HG02852 (cell line): Measurements from ENCODE around the gene USP2.
"Not testable (repeated sequence)": the region's sequence is repeated elsewhere in the genome, so short reads cannot be mapped to it uniquely, and the experiment has no call there.

Experiments used
- ATAC-seq: cut with Tn5 transposase; IDR thresholded peaks from one replicate; pipeline ENCODE4 v1.9.1; 2021; ENCODE audit warnings: mild to moderate bottlenecking, moderate library complexity; ENCODE audit not compliant: unreplicated experiment

USP2 gene

DNA sequence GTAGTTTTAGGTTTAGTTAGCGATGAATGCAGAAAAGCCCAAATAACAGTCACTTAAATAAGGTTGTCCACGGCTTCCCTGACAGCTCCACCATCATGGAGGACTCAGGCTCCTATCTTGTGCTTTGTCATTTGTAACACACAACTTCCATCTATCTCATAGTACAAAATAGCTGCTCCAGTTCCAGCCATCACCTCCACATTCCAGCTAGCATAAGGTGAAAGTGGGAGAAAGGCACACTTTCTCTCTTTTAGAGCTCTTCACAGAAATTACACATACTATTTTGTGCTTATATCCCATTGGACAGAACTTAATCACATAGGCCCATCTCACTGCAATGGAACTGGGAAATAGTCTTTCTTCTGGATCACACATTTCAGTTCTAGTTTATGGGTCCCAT, 32.8 kb upstream of the USP2 start:
- ATAC-seq, result no peak

DNA sequence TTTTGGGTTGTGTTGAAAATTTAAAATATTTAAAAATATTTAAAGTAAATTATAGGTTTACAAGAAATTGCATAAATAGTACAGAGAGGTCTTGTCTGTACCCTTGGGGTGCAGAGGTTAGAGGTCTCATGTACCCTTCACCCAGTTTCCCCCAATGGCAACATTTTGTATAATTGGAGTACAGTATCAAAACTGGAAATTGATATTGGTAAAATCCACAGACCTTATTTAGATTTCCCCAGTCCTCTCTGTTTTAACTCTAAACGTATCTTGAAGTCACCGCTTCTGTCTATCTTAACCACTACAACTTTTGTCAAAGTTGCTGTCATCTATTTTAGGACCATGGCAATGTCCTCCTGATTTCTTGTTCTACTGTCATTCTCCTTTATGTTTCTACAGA, 30.6 kb upstream of the USP2 start:
- no peak for ATAC-seq

DNA sequence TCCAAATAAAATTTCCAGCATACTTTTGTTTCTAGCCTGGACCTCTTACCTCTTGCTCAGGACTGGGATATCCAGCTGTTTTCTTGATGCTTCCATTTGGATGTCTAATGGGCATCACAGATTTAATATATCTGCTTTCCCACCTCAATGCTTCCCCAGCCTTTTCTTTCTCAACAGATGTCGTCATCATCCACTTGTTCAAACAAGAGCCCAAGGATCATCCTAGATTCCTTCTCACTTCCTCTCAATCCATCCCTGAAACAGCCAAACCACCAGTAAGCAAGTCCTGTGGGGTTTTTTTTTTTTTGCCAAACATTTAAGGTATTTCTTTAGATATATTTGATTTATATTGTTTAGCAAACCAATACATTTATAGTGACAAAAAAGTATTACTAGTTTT, 29.0 kb upstream of the USP2 start:
- no peak for ATAC-seq

DNA sequence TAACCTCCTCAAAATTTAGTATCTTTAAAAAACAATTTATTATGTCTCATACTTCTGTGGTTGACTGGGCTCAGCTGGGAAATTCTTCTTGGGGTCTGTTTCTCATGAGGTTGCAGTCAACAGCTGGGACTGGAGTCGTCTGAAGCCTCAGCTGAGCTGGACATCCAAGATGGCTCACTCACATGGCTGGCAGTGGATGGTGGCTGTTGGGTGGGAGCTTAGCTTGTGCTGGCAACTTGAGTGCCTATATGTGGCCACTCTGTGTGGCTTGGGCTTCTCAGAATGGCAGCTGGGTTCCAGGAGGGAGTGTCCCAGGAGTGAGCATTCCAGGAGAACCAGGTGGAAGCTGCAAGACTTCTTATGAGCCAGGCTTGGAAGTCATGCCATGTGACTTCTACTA, 28.2 kb upstream of the USP2 start:
- ATAC-seq, result no peak

DNA sequence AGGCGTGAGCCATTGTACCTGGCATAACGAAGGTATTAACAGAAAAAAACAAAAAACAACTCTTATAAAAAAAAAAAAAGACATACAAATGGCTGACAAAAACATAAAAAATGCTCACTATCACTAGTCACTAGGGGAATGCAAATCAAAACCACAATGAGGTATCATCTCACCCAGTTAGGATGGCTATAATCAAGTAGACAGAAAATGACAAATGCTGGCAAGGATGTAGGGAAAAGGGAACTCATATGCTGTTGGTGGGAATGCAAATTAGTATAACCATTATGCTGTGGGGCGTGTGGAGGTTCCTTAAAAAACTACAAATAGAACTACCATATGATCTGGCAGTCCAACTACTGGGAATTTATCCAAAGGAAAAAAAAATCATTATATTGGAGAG, 24.5 kb upstream of the USP2 start:
- no peak for ATAC-seq

DNA sequence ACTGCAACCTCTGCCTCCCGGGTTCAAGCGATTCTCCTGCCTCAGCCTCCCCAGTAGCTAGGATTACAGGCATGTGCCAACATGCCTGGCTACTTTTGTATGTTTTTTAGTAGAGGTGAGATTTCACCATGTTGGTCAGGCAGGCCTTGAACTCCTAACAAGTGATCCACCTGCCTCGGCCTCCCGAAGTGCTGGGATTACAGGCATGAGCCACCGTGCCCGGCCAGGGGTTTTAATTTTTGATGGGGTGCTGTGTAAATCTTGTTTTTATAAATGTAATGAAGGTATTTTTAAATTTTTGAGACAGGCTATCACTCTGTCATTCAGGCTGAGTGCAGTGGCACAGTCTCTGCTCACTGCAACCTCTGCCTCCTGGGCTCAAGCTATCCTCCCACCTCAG, 24.0 kb upstream of the USP2 start:
- ATAC-seq, result not testable (repeated sequence)

DNA sequence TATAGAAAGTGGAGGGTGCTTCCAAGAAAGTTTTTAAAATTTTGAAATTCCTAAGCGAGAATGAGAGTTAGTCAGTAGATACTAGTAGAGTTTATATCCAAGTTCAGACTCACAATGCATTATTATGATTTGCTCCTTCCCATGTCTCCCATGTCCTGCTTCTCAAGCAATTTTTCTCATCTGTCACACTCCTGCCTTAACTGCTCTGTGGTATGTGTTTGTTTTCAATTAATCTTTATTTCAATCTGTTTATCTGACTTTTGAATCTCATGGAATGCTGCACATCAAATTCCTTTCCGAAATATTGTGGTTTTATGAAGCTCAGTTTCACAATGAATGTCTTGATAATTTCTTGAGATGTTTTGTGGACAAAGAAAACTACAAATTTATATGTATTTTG, 23.4 kb upstream of the USP2 start:
- ATAC-seq, result no peak

DNA sequence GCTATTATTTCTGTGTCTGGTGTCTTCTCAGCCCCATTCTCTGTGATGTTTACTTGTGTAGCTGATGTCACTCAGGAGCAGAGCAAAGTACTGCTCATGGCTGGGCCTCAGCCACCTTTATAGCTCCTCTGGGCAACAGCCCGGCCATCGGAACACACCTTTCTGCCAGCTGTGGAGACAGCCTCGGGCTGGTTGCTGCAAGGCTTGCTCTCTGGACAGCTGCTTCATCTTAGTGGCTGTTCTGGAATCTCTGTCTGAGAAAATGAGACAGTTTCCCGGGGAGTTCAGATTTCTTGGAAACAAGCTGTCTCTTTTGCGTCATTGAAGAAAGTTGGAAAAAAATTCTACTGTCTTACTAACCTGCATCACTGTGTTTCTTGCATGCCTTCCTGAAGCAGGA, 21.5 kb upstream of the USP2 start:
- no peak for ATAC-seq

GRCh38 chr11:119402470-119402869, 21.0 kb upstream of the USP2 start:
- ATAC-seq, result no peak

GRCh38 chr11:119400860-119401259, 19.4 kb upstream of the USP2 start:
- ATAC-seq, result no peak

DNA sequence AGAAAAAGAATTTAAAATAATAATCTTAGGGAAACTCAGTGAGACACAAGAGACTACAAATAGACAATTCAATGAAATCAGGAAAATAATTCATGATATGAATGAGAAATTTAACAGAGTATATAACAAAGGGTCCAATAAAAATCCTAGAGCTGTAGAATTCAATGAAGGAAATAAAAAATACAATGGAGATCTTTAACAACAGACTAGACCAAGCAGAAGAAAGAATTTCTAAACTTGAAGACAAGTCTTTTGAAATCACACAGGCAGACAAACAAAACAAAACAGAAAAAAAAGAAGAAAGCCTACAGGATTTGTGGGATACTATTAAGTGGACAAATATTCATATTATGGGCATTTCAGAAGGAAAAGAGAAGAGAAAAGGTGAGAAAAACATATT, 16.2 kb upstream of the USP2 start:
- ATAC-seq, result no peak

DNA sequence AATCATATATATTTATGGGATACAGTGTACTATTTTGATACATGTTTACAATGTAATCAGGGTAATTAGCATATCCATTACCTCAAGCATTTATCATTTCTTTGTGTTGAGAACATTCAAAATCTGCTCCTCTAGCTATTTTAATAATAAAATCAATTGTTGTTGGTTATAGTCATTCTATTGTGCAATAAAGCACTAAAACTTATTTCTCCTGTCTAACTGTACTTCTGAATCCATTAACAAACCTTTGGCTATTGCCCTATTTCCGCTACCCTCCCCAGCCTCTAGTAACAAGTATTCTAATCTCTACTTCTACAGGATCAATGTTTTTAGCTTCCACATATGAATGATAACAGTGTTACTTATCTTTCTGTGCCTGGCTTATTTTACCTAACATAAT, 15.3 kb upstream of the USP2 start:
- ATAC-seq, result no peak

DNA sequence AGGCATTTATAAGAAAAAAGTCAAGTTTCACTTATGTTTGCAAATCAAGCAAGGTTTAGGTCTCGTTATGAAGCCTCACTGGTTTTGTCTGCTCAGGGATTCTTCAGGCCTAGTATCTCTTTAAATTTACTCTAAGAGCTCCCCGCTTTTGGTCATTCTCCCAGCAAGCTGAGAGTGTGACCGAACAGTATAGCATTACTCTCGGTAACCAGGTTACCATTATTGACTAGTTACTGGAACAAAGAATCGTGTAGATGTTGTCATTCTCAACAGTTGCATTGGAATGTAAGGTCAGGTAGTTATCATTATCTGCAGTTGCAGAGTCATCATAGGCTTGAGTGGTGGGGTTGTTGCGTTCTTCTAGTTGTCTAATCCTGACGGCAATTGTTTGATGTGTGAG, 9.8 kb upstream of the USP2 start:
- ATAC-seq, result no peak

DNA sequence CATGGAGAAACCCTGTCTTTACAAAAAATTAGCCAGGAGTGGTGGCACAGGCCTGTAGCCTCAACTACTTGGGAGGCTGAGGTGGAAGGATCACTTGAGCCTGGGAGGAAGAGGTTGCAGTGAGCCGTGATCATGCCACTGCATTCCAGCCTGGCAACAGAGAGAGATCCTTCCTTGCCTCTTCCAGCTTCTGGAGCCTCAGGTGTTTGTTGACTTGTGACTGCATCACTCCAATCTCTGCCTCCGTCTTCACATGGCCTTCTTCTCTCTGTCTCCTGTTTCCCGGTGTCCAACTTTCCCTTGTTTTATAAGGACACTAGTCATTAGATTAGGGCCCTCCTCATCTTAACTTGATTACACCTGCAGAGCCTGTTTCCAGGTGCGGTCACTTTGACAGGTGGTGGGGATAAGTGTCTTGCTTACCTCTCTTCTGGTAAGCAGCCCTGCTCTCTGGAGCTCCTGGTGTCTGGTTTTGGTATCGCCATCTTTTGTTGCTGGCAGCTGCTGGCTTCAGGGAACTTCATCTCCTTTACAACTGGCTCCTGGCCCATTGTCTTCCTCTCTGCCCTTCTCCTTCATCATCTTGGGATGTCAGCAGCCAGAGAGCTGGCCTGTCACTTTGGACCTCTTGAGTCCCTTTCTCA, 8.2 kb upstream of the USP2 start:
- no peak for ATAC-seq

DNA sequence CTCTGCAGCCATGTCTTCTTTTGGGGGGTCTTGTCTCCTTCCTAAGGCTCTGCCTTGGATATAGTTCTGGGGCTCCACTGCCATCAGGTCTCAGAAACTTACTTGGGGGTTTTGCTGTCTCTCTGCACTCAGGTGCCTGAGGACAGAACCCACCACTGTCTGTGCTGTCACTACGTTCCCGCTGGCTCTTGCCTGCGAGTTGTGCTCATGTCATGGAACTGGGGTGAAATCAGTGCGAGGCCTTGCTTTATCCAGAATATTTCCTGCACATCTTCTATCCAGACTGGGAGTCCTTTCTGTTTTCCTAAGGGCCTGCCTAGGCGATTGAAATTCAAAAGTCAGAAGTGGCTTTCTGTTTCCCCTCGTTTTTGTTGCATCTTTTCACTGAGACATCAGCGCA, 6.6 kb upstream of the USP2 start:
- ATAC-seq, result no peak

DNA sequence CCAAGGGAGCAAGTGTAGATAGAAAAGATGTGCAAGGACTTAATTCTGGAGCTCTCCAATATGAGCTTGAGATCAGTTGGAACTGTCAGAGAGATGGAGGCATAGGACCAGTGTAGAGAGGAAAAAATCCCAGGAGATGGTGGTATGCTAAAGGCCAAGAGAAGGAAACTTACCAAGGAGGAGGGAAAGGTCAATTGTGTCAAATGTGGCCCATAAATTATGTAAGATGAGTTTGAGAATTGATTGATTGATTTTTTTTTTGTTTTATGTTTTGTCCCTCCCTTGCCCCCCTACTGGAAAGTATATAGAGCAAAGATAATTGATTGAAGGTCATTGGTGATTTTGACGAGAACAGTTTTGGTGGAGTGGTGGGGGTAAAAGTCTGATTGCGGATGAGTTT, 2.8 kb upstream of the USP2 start:
- ATAC-seq, result no peak

DNA sequence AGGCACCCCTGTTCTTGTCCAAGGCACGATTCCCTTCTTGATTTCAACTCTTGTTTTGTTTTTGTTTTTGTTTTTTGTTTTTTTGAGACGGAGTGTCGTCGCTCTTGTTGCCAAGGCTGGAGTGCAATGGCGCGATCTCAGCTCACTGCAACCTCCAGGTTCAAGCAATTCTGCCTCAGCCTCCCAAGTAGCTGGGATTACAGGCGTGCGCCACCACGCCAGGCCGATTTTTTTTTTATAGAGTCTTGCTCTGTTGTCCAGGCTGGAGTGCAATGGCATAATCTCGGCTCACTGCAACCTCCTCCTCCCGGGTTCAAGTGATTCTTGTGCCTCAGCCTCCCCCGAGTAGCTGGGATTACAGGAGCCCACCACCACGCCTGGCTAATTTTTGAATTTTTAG, 1.0 kb upstream of the USP2 start:
- not testable (repeated sequence) for ATAC-seq

DNA sequence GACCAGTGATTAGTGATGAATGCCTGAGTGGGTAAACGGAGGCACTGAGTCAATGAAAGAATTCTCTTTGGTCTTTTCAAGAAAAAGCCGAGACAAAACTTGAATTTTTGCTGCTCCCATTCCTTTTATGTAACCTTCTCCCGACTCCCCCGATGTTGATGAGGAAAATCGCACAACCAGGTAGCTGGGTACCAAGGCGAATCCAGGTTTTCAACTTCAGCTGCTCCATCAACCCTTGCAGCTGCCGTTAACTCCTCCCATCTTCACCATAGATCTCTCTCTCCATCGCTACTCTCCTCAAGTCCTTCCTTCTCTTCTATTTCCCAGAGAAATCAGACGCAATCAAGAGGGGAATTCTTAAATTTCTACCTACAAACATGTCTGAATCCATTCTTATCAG, 611 bp upstream of the USP2 start:
- no peak for ATAC-seq

GRCh38 chr11:119380827-119381180, 686 bp downstream of the USP2 start:
- ATAC-seq, result no peak

- no peak for ATAC-seq
These were observed 1.2 kb downstream of the USP2 start for GRCh38 chr11:119380160-119380826.

DNA sequence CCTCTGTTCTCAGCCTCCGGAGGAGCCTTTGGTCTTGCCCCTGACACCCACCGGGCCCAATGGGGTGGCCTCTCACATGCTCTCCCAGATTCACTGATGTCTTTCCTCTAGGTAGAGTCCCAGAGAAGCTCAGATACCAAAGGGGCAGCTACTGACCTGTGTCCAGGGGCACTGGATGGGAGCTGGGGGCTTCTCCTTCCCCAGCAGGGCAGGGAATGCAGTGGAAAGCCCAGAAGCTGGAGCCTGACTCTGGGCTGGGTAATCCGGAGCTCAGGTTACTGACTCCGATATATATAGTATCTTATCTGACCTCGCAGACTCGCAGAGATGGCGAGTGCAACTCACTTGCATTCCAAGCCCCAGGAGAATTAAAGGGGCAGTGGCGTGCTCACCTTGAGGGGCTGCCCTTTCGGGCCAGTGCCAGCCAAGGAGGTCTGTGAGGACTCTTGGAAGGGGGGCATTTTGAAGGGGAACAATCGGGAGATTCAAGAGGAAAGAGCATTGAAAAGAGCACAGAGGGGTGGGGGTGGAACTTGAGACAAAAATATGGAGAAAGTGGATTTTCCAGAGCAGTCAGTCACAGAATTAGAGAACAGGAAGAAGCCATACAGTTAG, 2.5 kb downstream of the USP2 start:
- no peak for ATAC-seq

DNA sequence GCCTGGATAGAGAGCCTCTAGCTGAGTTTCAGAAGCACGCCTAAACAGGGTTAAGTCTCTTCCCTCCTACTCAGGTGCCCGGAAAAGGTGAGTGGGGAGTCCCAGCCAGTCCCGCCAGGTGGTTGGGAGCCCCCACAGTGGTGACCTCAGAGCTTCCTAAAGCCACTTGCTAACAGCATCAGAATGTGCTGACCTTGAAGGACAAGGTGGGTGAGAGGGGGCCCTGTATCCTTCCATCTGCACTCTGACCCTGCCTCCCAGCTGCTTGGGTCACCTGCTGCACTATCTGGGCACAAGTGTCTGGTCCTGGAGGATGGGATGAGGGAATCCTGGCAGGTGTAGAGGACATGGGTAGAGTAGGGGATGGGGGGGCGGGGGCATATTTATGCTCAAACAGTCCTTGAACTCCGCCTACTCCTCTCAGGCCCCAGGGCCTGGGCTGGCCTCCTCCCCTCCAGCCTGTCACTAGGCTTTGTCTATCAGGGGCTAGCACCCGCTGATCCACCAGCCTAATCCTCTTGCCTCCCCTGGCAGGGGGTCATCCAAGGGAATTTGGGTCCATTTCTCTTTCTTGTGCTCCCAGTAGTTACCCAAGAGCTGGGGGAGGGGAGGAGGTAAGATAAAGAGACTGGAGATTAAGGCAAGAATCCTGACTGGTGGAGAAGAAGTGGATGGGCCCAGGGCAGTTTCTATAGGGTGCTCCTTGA, 3.4 kb downstream of the USP2 start:
- no peak for ATAC-seq
